Neural cell (in vitro differentiated cells): ENCODE results near the gene MVB12A. TPM values are rescaled to one million over a fixed set of nuclear protein-coding genes. Genes with fewer than 3 reads are reported as not detected.

Experiments
- H2AFZ ChIP-seq: fragments of 200-600, 300-800 bp; sonication (generic), shearing (Covaris generic); 2 replicates; pipeline ENCODE4 v1.6.0; 2014; ENCODE audit warnings: low read depth, mild to moderate bottlenecking, antibody characterized with exemption, low read length, moderate library complexity
- H3F3A ChIP-seq: fragments of 200-600 bp; shearing (Covaris generic); 2 replicates; pipeline ENCODE4 v1.6.1; 2016; ENCODE audit warnings: mild to moderate bottlenecking, moderate library complexity, mixed read lengths, antibody characterized with exemption, low read length; ENCODE audit not compliant: insufficient read depth, poor library complexity, severe bottlenecking
- H3K27ac ChIP-seq: fragments of 200-600, 300-800 bp; sonication (generic), shearing (Covaris generic); 2 replicates; pipeline ENCODE4 v1.5.1; 2014; ENCODE audit warnings: mild to moderate bottlenecking, low read length, moderate library complexity
- H3K27me3 ChIP-seq: fragments of 300-800, 200-600 bp; sonication (generic), shearing (Covaris generic); 2 replicates; pipeline ENCODE4 v1.6.0; 2014; ENCODE audit warnings: mild to moderate bottlenecking, low read depth, low read length, moderate library complexity; ENCODE audit not compliant: insufficient read depth
- H3K36me3 ChIP-seq: fragments of 300-800, 200-600 bp; sonication (generic), shearing (Covaris generic); 2 replicates; pipeline ENCODE4 v1.5.1; 2014; ENCODE audit warnings: mild to moderate bottlenecking, antibody characterized with exemption, low read length, moderate library complexity; ENCODE audit not compliant: insufficient read depth
- H3K4me2 ChIP-seq: fragments of 300-800, 200-600 bp; sonication (generic), shearing (Covaris generic); 2 replicates; pipeline ENCODE4 v1.6.0; 2014; ENCODE audit warnings: mild to moderate bottlenecking, low read length
- H3K4me3 ChIP-seq: fragments of 300-800, 200-600 bp; sonication (generic), shearing (Covaris generic); 2 replicates; pipeline ENCODE4 v1.5.1; 2014; ENCODE audit warnings: mild to moderate bottlenecking, low read length, moderate library complexity
- H3K79me2 ChIP-seq: fragments of 200-600 bp; shearing (Covaris generic); replicated peaks from 2 replicates; pipeline ENCODE4 v1.6.0; 2014; ENCODE audit warnings: mild to moderate bottlenecking, low read length, moderate library complexity; ENCODE audit not compliant: insufficient read depth
- H3K9ac ChIP-seq: fragments of 300-800, 200-600 bp; sonication (generic), shearing (Covaris generic); 2 replicates; pipeline ENCODE4 v1.6.1; 2016; ENCODE audit warnings: mild to moderate bottlenecking, low read length, mixed read lengths
- H3K9me2 ChIP-seq: fragments of 200-600 bp; shearing (Covaris generic); 2 replicates; pipeline ENCODE4 v1.6.1; 2016; ENCODE audit warnings: mild to moderate bottlenecking, low read length, mixed read lengths; ENCODE audit not compliant: insufficient read depth
- H3K9me3 ChIP-seq: fragments of 200-600, 300-800 bp; sonication (generic), shearing (Covaris generic); 2 replicates; pipeline ENCODE4 v1.6.1; 2016; ENCODE audit warnings: mild to moderate bottlenecking, mixed run types, low read length, moderate library complexity, mixed read lengths
- H4K20me1 ChIP-seq: fragments of 200-600 bp; shearing (Covaris generic); 2 replicates; pipeline ENCODE4 v1.6.1; 2016; ENCODE audit warnings: mild to moderate bottlenecking, mixed run types; ENCODE audit not compliant: insufficient read depth
- CTCF ChIP-seq: fragments of 450-650 bp; IDR thresholded peaks from 2 replicates; pipeline ENCODE4 v1.5.1; 2014; ENCODE audit warnings: antibody characterized with exemption, mild to moderate bottlenecking, moderate library complexity; ENCODE audit not compliant: poor library complexity, severe bottlenecking
- EP300 ChIP-seq: fragments of 450-650 bp; conservative IDR thresholded peaks from 2 replicates; pipeline ENCODE4 v1.6.1; 2014; ENCODE audit warnings: antibody characterized with exemption, mild to moderate bottlenecking, moderate library complexity; ENCODE audit not compliant: poor library complexity, severe bottlenecking
- EZH2 ChIP-seq: fragments of 200-600, 300-800 bp; shearing (Covaris generic), sonication (generic); IDR thresholded peaks from 2 replicates; pipeline ENCODE4 v1.6.1; 2014; ENCODE audit warnings: antibody characterized with exemption, low read length, borderline replicate concordance, mild to moderate bottlenecking; ENCODE audit not compliant: insufficient read depth, poor library complexity, severe bottlenecking
- MXI1 ChIP-seq: fragments of 450-650 bp; conservative IDR thresholded peaks from 2 replicates; pipeline ENCODE4 v1.6.1; 2014; ENCODE audit warnings: antibody characterized with exemption, mild to moderate bottlenecking; ENCODE audit not compliant: poor library complexity, severe bottlenecking
- POLR2AphosphoS5 ChIP-seq: IDR thresholded peaks from 2 replicates; pipeline ENCODE4 v1.6.1; 2012
- RAD21 ChIP-seq: fragments of 450-650 bp; conservative IDR thresholded peaks from 2 replicates; pipeline ENCODE4 v1.6.1; 2014; ENCODE audit warnings: antibody characterized with exemption, mild to moderate bottlenecking, moderate library complexity
- REST ChIP-seq: IDR thresholded peaks from 2 replicates; pipeline ENCODE4 v1.6.1; 2012; ENCODE audit warnings: borderline replicate concordance
- SMC3 ChIP-seq: fragments of 450-650 bp; conservative IDR thresholded peaks from 2 replicates; pipeline ENCODE4 v1.6.1; 2014; ENCODE audit warnings: antibody characterized with exemption, mild to moderate bottlenecking, moderate library complexity; ENCODE audit not compliant: poor library complexity
- TAF1 ChIP-seq: IDR thresholded peaks from 2 replicates; pipeline ENCODE4 v1.6.1; 2012; ENCODE audit warnings: low read depth
- polyA plus RNA-seq: library from polyadenylated mRNA; depleted of rRNA; stranded (reverse); fragments of >200 nt; gene quantifications from 2 replicates; pipeline ENCODE4 v1.2.3, GENCODE V29; 2014

Gene MVB12A
- polyA plus RNA-seq, 1 donor from 2014 or later: 43.8 TPM

GRCh38 chr19:17467471-17468301, 47.8 kb downstream of the MVB12A start:
- Histone ChIP-seq H3K9me2 (no peaks in the 10 kb centered on the region), H3K36me3 (no peaks in the 10 kb centered on the region), H3K9ac (no peak overlapping the region), H3K27ac (no peak overlapping the region), H4K20me1 (no peaks in the 10 kb centered on the region), H2AFZ (no peak overlapping the region), H3K27me3 (no peaks in the 10 kb centered on the region), H3K79me2 (peaks cover 5% of the 10 kb centered on the region), H3K4me3 (no peak overlapping the region), H3F3A (no peaks in the 10 kb centered on the region), H3K9me3 (no peaks in the 10 kb centered on the region), H3K4me2 (no peak overlapping the region)
- TF ChIP-seq REST (no peak), TAF1 (no peak), RAD21 (no peak), MXI1 (no peak)

GRCh38 chr19:17468302-17469091, 48.6 kb downstream of the MVB12A start:
- TF ChIP-seq CTCF (no peak), REST (no peak), EZH2 (no peak), TAF1 (no peak), EP300 (no peak), POLR2AphosphoS5 (no peak), SMC3 (no peak), RAD21 (no peak), MXI1 (no peak)
- H3K9me2 ChIP-seq: no peaks in the 10 kb centered on the region
- H3K79me2 ChIP-seq: peaks cover 5% of the 10 kb centered on the region
- no peaks in the 10 kb centered on the region for H4K20me1 ChIP-seq
- no peaks in the 10 kb centered on the region for H3K9me3 ChIP-seq
- H3F3A ChIP-seq: no peaks in the 10 kb centered on the region
- H3K36me3 ChIP-seq: no peaks in the 10 kb centered on the region
- no peak overlapping the region for H3K27ac ChIP-seq
- no peak overlapping the region for H3K9ac ChIP-seq
- no peak overlapping the region for H2AFZ ChIP-seq
- no peaks in the 10 kb centered on the region for H3K27me3 ChIP-seq
- no peak overlapping the region for H3K4me3 ChIP-seq
- no peak overlapping the region for H3K4me2 ChIP-seq
